DMS 273 (cell line): ENCODE data around the gene CROT.

Source experiments
- DNase-seq: peaks from one replicate; lab custom pipeline; 2025; ENCODE audit not compliant: unreplicated experiment; lab: John Stamatoyannopoulos, UW

Gene CROT

DNA sequence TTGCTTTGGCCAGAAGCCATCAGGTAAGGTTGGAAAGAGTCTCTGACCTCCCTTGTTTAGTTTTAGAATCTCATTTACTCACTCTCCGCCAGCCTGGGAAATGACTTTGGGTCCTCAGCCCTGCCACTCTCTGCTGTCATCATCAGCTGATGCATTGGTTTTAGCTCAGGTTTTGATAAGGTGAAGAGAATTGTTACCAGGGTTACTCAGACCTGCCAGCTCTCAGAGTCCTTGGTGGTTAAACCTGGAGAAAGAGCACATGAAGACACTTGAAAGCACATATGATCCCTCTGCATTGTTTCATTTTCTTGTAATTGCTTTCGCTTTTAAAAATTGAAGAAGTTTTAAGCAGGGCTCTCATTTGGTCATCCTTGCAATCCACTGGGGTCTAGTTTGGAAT is 4.0 kb upstream of the CROT start:
- no peak for DNase-seq

DNA sequence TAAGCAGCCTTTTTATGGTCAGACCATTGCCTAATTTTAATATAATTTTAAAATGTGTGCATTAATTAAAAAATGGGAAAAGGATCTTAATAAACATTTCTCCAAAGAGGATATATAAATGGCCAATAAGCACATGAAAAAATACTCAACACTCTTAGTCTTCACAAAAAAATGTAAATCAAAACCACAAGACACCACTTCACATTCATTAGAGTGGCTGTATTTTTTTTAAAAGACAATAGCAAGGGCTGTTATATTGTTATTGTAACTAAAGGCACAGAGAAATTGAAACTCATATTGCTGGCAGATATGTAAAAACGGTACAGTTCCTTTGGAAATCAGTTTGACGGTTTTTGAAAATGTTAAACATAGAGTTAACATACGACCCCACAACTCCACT is 3.2 kb upstream of the CROT start:
- no peak for DNase-seq

DNA sequence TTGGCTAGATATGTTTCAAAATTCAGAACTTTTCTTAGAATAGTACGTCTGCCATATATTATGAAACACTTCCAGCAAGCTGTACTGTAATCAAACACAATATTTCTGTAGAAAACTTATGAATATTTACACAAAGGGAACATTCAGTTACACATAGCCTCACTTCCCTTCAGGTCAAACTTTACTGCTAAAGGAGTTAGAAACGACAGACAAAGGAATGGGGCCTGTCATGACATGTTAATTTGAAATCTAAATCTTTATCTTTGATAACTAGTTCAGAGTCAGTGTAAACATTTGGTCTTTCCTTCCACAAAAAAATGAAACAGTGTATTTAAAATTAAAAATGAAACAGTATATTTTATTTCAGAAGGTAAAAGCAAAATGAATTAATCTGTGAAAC is 1.0 kb upstream of the CROT start:
- DNase-seq: peak; percentile 35

GRCh38 chr7:87345962-87346371 is 503 bp downstream of the CROT start:
- no peak for DNase-seq

DNA sequence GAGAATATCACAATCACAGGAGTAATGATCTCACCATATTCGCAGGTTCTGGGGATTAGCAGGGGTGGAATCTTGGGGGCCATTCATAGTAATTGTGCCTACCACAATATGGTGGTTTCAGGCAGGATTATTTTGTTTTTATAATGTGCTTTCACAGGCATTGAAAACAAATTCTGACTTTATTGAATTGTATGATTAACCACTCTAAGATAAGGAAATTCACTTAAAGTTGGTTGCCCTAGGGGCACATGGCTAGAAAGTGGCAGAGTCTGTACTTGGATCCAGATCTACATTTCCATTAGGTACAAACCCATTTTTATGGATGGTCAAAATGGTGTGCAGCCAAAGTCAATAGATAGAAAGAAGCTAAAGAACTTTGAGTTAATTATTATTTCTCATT is 1.7 kb downstream of the CROT start:
- DNase-seq: no peak

GRCh38 chr7:87347664-87348063 is 2.2 kb downstream of the CROT start:
- no peak for DNase-seq

DNA sequence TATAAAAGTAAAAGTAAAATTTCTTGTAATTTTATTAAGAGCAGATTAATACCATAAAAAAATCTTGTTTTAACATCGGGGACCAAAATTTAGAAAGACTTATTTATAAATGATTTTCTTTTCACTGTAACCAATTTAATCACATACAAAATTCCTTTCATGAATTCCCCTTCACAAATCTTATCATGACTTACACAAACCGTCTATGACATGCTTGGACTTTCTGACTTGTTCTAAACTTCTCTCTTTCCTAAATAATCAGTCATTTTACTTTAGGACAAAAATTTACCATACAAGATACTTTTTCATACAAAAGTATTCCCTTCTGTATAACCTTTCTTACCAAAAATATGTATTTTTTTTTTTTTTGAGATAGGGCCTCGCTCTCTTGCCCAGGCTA is 9.3 kb downstream of the CROT start:
- DNase-seq: peak; percentile 74

- DNase-seq: no peak
These were observed 11.0 kb downstream of the CROT start for GRCh38 chr7:87356448-87356847.

DNA sequence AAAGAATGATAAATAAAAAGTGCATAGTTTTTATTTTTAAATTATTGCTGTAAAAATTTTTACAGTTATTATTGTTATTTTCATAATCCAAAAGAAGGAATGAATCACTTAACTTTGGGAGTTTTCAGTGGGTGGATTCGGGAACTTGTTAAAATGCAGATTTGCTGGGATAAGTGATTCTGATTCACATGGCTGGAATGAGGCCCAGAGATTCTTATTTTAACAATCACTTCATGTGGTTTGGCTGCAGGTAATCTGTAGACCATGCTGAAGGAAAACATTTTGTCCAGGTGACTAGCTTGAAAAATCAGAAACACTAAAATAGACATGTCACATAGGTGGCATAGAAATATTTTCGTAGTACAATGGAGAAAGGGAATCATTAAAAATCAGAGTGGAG is 13.9 kb downstream of the CROT start:
- DNase-seq: no peak

GRCh38 chr7:87361320-87361719 is 15.9 kb downstream of the CROT start:
- DNase-seq: no peak

GRCh38 chr7:87363342-87363741 is 17.9 kb downstream of the CROT start:
- DNase-seq: no peak

DNA sequence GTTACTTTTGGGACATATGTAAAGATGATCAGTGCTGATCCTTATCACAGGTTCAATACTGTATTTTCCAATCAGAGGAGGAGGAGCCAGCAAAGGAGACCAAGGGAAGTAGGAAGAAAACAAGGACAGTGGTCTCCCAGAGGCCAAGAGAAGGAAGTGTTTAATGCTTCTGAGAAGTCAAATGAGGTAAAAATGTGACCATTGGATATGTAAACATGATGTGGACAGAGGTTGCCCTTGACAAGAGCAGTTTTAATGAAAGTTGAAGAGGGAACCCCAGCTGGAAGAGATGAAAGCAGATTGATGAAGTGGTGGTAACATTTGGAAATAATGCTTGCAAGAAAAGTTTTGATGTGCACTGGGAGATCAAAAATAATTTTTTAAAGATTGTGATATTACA is 18.8 kb downstream of the CROT start:
- no peak for DNase-seq

GRCh38 chr7:87369216-87369615 is 23.8 kb downstream of the CROT start:
- no peak for DNase-seq

DNA sequence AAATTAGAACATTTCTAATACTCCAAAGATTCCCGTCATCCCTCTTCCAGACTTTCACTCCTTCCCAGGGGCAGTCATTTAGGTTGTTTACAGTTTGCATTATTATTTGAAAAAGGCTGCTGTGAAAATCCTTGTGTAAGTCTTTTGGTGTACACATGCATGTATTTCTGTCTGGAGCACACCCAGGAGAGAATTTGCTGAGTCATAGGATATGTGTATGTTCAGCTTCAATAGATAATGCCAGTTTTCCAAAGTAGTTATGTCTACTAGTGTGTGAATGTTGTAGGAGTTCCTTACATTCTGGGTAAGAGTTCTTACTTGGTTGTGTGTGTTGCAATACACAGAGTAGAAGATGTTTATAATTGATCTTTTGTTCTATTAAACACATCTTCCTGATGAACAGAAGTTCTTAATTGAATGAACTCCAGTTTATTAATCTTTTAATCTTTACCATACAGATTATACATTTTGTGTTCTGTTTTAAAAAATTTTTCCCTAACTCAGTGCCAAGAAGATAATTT is 25.3 kb downstream of the CROT start:
- no peak for DNase-seq

DNA sequence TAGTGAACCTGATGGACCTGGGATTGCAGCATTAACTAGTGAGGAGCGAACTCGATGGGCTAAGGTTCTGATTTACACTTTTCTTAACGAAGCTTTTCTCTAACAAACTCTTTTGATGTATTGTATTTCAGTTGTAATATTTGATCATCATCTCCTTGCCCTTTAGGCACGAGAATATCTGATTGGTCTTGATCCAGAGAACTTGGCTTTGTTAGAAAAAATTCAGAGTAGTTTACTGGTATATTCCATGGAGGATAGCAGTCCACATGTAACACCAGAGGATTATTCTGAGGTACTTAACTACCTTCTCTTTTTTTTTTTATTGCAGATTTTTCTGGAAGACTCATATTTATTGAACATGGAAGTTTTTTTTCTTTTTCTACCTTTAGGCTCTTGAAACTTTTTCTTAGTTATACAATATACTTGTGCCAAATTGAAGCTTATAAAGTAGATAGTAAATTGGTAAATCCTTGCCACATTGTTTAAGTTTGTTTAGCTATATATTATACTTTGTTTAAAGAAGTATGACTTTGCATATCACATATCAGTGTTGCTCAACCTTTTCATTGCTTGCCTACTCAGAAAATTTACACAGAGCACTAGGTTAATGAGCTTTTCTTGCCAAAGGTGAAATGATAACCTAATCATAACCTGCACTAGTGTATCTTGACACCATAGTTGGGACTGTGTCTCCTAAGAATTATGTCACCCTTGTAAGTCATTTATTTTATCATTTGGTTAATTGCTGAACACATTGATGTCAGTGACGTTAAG is 30.4 kb downstream of the CROT start:
- no peak for DNase-seq

GRCh38 chr7:87380905-87381304 is 35.4 kb downstream of the CROT start:
- no peak for DNase-seq

DNA sequence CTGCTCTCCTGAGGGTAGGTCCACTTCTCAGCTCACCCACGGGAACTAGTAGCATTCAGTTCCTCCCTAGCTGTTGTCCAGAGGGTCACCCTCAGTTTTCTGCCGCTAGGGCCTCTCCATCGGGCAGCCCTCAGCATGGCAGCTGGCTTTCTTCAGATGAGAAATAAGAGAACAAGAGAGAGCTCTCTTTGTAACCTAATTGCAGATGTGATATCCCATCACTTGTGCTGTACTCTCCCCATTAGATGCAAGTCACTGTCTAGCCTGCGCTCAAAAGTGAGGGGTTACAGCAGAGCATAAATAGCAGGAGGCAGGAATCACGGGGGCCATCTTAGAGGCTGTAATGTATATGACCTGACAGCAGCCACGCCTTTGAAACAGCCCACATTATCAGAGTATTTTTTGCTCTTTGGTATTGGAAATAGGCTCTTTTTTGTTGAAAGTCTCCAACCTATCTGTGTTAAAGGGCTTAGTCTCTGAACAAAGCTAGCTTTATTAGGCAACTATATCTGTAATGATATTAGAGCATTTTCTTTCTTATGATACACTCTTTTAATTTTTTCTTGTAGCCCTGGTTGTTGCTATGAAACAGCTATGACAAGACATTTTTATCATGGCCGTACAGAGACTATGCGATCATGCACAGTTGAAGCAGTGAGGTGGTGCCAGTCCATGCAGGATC is 45.7 kb downstream of the CROT start:
- DNase-seq: no peak

GRCh38 chr7:87395442-87396020 is 50.1 kb downstream of the CROT start:
- DNase-seq: no peak

DNA sequence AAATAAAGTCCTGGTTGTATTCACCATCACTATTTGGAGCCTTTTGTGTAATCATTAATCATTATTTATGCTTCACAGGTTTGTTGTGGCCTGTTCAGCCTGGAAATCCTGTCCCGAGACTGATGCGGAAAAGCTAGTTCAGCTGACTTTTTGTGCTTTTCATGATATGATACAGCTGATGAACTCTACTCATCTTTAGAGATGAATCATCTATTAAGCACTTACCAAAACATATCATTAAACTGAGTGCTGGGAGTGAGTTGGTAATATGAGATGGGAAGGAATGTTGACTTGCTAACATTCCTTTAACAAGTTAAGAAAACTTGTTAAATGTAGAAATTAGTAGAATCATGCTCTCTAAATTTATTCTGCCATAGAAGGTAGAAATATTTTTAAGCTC is 53.0 kb downstream of the CROT start:
- DNase-seq: no peak

DNA sequence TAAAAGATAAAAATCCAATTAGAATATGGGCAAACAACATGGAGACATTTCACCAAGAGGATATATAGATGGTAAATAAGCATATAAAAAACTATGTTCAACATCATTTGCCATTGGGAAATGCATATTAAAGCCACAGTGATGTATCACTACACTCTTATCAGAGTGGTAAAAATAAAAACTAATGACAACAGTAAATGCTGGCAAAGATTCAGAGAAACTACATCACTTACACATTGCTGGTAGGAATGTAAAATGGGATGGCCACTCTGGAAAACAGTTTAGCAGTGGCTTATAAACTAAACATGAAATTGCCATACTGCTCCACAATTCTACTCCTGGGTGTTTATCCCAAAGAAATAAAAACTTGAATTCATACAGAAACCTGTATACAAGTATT is 59.2 kb downstream of the CROT start:
- DNase-seq: no peak

DNA sequence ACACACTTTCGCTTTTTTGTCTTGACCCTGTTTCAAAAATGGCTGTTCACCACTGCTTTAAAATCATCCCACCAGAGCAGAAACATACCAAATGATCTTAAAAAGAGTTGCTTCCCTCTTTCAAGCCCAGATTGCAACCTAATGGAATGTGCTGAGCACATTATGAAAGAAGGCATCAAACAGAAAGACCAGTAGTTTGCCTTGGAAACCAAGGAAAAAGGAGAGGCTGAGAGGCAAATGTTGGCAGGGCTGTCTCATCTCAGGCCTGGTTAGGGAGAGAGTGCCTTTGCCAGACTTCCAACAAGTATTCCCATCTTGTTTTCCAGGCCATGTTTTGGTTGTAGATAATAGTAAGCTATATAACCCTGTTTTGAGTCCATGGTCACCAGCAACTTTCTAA is 65.7 kb downstream of the CROT start:
- DNase-seq: no peak

- no peak for DNase-seq
These were observed 67.6 kb downstream of the CROT start for GRCh38 chr7:87413029-87413428.
